ENCODE data around the gene NAALADL2. TPM values are rescaled to one million over a fixed set of nuclear protein-coding genes. Genes with fewer than 3 reads are reported as not detected.
A peak's percentile ranks its signal among the peaks of the same experiment; 100 is the strongest.
"Not testable (repeated sequence)": the region's sequence is repeated elsewhere in the genome, so short reads cannot be mapped to it uniquely, and the experiment has no call there.

The NAALADL2 gene
- total RNA-seq, 1 experiment from 2014 or later = 1.5 TPM

- DNase-seq (ENCODE audit: low spot score) = peak; percentile 8
Observed at GRCh38 chr3:175266478-175266877, 407.3 kb downstream of the NAALADL2 start.

- peak; percentile 23 for DNase-seq (ENCODE audit: low spot score)
Observed at GRCh38 chr3:175267121-175267531, 408.0 kb downstream of the NAALADL2 start.

GRCh38 chr3:175267561-175267960 lies 408.4 kb downstream of the NAALADL2 start:
- no peak for DNase-seq (ENCODE audit: low spot score)

GRCh38 chr3:175269394-175269793 lies 410.3 kb downstream of the NAALADL2 start:
- DNase-seq (ENCODE audit: low spot score) = no peak

GRCh38 chr3:175270198-175270837 lies 411.2 kb downstream of the NAALADL2 start:
- DNase-seq (ENCODE audit: low spot score) = peak; percentile 51

GRCh38 chr3:175270866-175271265 lies 411.7 kb downstream of the NAALADL2 start:
- DNase-seq (ENCODE audit: low spot score) = no peak

- not testable (repeated sequence) for DNase-seq (ENCODE audit: low spot score)
Observed at GRCh38 chr3:175271465-175271864, 412.3 kb downstream of the NAALADL2 start.

- DNase-seq (ENCODE audit: low spot score) = no peak
Observed at GRCh38 chr3:175272392-175272791, 413.3 kb downstream of the NAALADL2 start.

GRCh38 chr3:175273573-175273972 lies 414.4 kb downstream of the NAALADL2 start:
- DNase-seq (ENCODE audit: low spot score) = no peak

- no peak for DNase-seq (ENCODE audit: low spot score)
Observed at GRCh38 chr3:175274056-175274455, 414.9 kb downstream of the NAALADL2 start.

GRCh38 chr3:175274474-175275218 lies 415.5 kb downstream of the NAALADL2 start:
- no peak for DNase-seq (ENCODE audit: low spot score)

GRCh38 chr3:175278680-175279079 lies 419.5 kb downstream of the NAALADL2 start:
- no peak for DNase-seq (ENCODE audit: low spot score)

GRCh38 chr3:175279457-175279856 lies 420.3 kb downstream of the NAALADL2 start:
- no peak for DNase-seq (ENCODE audit: low spot score)

GRCh38 chr3:175279911-175280310 lies 420.8 kb downstream of the NAALADL2 start:
- no peak for DNase-seq (ENCODE audit: low spot score)

- DNase-seq (ENCODE audit: low spot score) = no peak
Observed at GRCh38 chr3:175287361-175287963, 428.3 kb downstream of the NAALADL2 start.

- no peak for DNase-seq (ENCODE audit: low spot score)
Observed at GRCh38 chr3:175288621-175289020, 429.5 kb downstream of the NAALADL2 start.

GRCh38 chr3:175294793-175295192 lies 435.7 kb downstream of the NAALADL2 start:
- no peak for DNase-seq (ENCODE audit: low spot score)

GRCh38 chr3:175295248-175296130 lies 436.4 kb downstream of the NAALADL2 start:
- no peak for DNase-seq (ENCODE audit: low spot score)

- no peak for DNase-seq (ENCODE audit: low spot score)
Observed at GRCh38 chr3:175297216-175297615, 438.1 kb downstream of the NAALADL2 start.

- DNase-seq (ENCODE audit: low spot score) = no peak
Observed at GRCh38 chr3:175301741-175302140, 442.6 kb downstream of the NAALADL2 start.

- DNase-seq (ENCODE audit: low spot score) = no peak
Observed at GRCh38 chr3:175304404-175304803, 445.3 kb downstream of the NAALADL2 start.

GRCh38 chr3:175307642-175308041 lies 448.5 kb downstream of the NAALADL2 start:
- no peak for DNase-seq (ENCODE audit: low spot score)
